ENCODE data around the gene RBM38.
A peak's percentile ranks its signal among the peaks of the same experiment; 100 is the strongest.

RBM38 gene

DNA sequence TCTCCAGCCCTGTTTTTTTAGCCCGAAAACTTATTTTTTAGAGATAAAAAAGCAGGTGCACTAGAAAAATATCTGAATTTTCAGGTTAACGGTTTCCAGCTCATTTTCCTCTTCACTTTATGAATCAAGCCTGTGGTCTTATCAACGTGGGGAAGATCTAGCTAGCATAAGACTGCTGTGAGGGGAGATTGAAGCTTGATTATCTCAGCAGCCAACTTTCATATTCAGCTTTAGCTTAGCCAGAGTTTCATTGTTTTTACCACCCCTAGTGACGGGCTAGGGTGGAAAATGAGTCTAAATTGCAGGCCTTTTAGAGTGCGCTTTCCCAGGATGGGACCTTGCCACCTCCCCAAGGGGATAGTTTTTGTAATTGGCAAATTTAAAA lies 11.9 kb upstream of the RBM38 start:
- TF ChIP-seq, protein P1, sequence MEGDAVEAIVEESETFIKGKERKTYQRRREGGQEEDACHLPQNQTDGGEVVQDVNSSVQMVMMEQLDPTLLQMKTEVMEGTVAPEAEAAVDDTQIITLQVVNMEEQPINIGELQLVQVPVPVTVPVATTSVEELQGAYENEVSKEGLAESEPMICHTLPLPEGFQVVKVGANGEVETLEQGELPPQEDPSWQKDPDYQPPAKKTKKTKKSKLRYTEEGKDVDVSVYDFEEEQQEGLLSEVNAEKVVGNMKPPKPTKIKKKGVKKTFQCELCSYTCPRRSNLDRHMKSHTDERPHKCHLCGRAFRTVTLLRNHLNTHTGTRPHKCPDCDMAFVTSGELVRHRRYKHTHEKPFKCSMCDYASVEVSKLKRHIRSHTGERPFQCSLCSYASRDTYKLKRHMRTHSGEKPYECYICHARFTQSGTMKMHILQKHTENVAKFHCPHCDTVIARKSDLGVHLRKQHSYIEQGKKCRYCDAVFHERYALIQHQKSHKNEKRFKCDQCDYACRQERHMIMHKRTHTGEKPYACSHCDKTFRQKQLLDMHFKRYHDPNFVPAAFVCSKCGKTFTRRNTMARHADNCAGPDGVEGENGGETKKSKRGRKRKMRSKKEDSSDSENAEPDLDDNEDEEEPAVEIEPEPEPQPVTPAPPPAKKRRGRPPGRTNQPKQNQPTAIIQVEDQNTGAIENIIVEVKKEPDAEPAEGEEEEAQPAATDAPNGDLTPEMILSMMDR (IDR thresholded peaks at IDR 0.05): no peak

DNA sequence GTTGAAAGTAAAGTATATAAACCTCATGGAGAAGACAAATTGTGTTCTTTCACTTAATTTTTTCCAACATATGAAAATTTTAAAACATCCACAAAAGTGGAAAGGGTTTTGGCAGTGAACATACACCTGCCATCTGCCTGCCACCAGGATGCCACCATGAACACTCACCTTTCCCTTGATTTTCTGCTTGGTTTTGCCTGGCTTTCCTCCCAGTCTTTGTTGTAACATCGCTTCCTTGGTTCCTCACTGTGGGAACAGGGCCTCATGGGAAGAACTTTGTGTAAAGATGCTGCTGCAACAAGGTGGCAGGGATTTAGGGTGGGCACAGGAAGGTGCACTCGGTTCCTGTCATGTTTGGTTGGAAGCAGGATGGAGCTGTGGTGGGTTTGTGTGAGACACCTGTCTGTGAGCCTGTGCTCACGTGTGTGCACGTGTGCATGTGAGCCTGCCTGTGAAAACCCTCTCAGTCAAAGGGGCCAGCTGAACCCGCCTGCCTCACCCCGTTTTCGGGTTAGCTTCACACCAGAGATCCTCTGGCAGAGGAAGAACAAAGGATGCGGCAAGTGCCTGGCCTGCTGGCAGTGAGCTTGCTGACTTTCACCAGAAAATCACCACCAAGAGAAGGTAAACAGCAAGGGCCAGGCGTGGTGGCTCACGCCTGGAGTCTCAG lies 11.0 kb upstream of the RBM38 start:
- TF ChIP-seq, protein P1 (IDR thresholded peaks at IDR 0.05): no peak

- TF ChIP-seq, protein P1 (IDR thresholded peaks at IDR 0.05): peak; percentile 90
Measured at GRCh38 chr20:57381596-57382503, 9.3 kb upstream of the RBM38 start.

- TF ChIP-seq, protein P1 (IDR thresholded peaks at IDR 0.05): no peak
Measured at GRCh38 chr20:57382516-57382915, 8.7 kb upstream of the RBM38 start.

GRCh38 chr20:57383447-57384347 lies 7.5 kb upstream of the RBM38 start:
- TF ChIP-seq, protein P1 (IDR thresholded peaks at IDR 0.05): no peak

DNA sequence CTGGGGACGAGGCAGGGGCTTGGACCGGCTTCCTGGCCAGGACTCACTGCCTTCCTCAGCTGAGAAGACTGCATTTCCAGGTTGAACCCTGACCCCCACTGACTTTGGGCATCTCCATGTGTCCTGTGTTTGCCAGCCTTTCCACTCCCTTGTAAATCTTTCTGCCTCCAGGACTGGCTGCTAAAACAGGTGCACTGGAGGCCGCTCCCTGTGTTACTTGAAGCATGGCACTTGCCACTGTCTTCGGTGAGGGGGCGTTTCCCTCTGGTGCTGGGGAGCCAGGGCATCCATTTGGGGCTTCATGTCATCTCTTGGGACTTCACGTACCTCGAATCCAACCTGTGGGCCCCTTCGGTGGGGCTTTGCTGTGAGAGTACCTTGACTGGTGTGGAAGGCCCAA lies 6.7 kb upstream of the RBM38 start:
- TF ChIP-seq, protein P1 (IDR thresholded peaks at IDR 0.05): no peak
